ENCODE measurements around the gene OAS2.

Gene OAS2

GRCh38 chr12:112967858-112968257 is 10.5 kb upstream of the OAS2 start:
- no peaks in the 10 kb centered on the region for H3K36me3 ChIP-seq (ENCODE audit: insufficient read depth)

GRCh38 chr12:112969547-112970306 is 8.6 kb upstream of the OAS2 start:
- H3K27me3 ChIP-seq (ENCODE audit: insufficient read depth, low read depth), result no peaks in the 10 kb centered on the region
- no peaks in the 10 kb centered on the region for H3K4me1 ChIP-seq (ENCODE audit: low read depth, poor library complexity, severe bottlenecking)
- no peak overlapping the region for H3K27ac ChIP-seq
- H3K4me2 ChIP-seq, result no peak overlapping the region
- H4K20me1 ChIP-seq (ENCODE audit: insufficient read depth), result no peaks in the 10 kb centered on the region
- H3K4me3 ChIP-seq (IDR thresholded peaks at IDR 0.05; ENCODE audit: insufficient read depth, low read depth, low read length), result no peak overlapping the region
- no peak for TF ChIP-seq CTCF (conservative IDR thresholded peaks at IDR 0.05; ENCODE audit: low read depth, low read length)
- no peak overlapping the region for H3K9ac ChIP-seq
- H3K79me2 ChIP-seq (ENCODE audit: insufficient read depth, low read depth), result no peaks in the 10 kb centered on the region
- no peaks in the 10 kb centered on the region for H3K36me3 ChIP-seq (ENCODE audit: insufficient read depth)
- H2AFZ ChIP-seq (ENCODE audit: low read depth), result no peak overlapping the region

More at GRCh38 chr12:112967858-112968257, 10.5 kb upstream of the OAS2 start:
- H3K27me3 ChIP-seq (ENCODE audit: insufficient read depth, low read depth), result no peaks in the 10 kb centered on the region
- no peak overlapping the region for H3K9ac ChIP-seq
- H3K4me3 ChIP-seq (IDR thresholded peaks at IDR 0.05; ENCODE audit: insufficient read depth, low read depth, low read length), result no peak overlapping the region
- no peak overlapping the region for H3K27ac ChIP-seq
- TF ChIP-seq CTCF (conservative IDR thresholded peaks at IDR 0.05; ENCODE audit: low read depth, low read length), result no peak
- H3K79me2 ChIP-seq (ENCODE audit: insufficient read depth, low read depth), result no peaks in the 10 kb centered on the region
- H3K4me2 ChIP-seq, result no peak overlapping the region
- no peak overlapping the region for H2AFZ ChIP-seq (ENCODE audit: low read depth)
- H3K4me1 ChIP-seq (ENCODE audit: low read depth, poor library complexity, severe bottlenecking), result no peaks in the 10 kb centered on the region
- no peaks in the 10 kb centered on the region for H4K20me1 ChIP-seq (ENCODE audit: insufficient read depth)

GRCh38 chr12:112970391-112970790 is 7.9 kb upstream of the OAS2 start:
- Histone ChIP-seq H3K36me3 (ENCODE audit: insufficient read depth) (no peaks in the 10 kb centered on the region), H2AFZ (ENCODE audit: low read depth) (no peak overlapping the region), H3K27ac (no peak overlapping the region), H4K20me1 (ENCODE audit: insufficient read depth) (no peaks in the 10 kb centered on the region), H3K4me3 (IDR thresholded peaks at IDR 0.05; ENCODE audit: insufficient read depth, low read depth, low read length) (no peak overlapping the region), H3K79me2 (ENCODE audit: insufficient read depth, low read depth) (no peaks in the 10 kb centered on the region), H3K4me1 (ENCODE audit: low read depth, poor library complexity, severe bottlenecking) (no peaks in the 10 kb centered on the region), H3K27me3 (ENCODE audit: insufficient read depth, low read depth) (no peaks in the 10 kb centered on the region), H3K9ac (no peak overlapping the region), H3K4me2 (no peak overlapping the region)
- no peak for TF ChIP-seq CTCF (conservative IDR thresholded peaks at IDR 0.05; ENCODE audit: low read depth, low read length)

GRCh38 chr12:112971248-112971647 is 7.1 kb upstream of the OAS2 start:
- Histone ChIP-seq H3K27ac (no peak overlapping the region), H3K9ac (no peak overlapping the region), H2AFZ (ENCODE audit: low read depth) (no peak overlapping the region), H3K36me3 (ENCODE audit: insufficient read depth) (no peaks in the 10 kb centered on the region), H3K4me2 (no peak overlapping the region), H3K79me2 (ENCODE audit: insufficient read depth, low read depth) (no peaks in the 10 kb centered on the region), H4K20me1 (ENCODE audit: insufficient read depth) (no peaks in the 10 kb centered on the region), H3K4me3 (IDR thresholded peaks at IDR 0.05; ENCODE audit: insufficient read depth, low read depth, low read length) (no peak overlapping the region), H3K27me3 (ENCODE audit: insufficient read depth, low read depth) (no peaks in the 10 kb centered on the region), H3K4me1 (ENCODE audit: low read depth, poor library complexity, severe bottlenecking) (no peaks in the 10 kb centered on the region)
- no peak for TF ChIP-seq CTCF (conservative IDR thresholded peaks at IDR 0.05; ENCODE audit: low read depth, low read length)
